Endothelial cell of umbilical vein (primary cell): Measurements from ENCODE around the gene PXN.

Source experiments
- CTCF ChIP-seq, 2 donors: IDR thresholded peaks; 1 replicate in 1 of 2; 2 replicates in 1 of 2; pipeline ENCODE4 v1.5.1; 2011; ENCODE audit warnings: low read length in 2 of 2, mild to moderate bottlenecking in 2 of 2, moderate library complexity in 2 of 2, control low read depth in 1 of 2, inconsistent platforms in 1 of 2, low read depth in 1 of 2; ENCODE audit not compliant: insufficient read depth in 1 of 2; ENCODE audit errors: extremely low read depth in 1 of 2
- EZH2 ChIP-seq: IDR thresholded peaks from 2 replicates; pipeline ENCODE4 v1.6.1; 2012; ENCODE audit warnings: borderline replicate concordance, low read depth, mild to moderate bottlenecking, moderate library complexity, low read length, inconsistent platforms; ENCODE audit not compliant: severe bottlenecking
- GATA2 ChIP-seq: IDR thresholded peaks from 2 replicates; pipeline ENCODE4 v1.7.0; 2011; ENCODE audit warnings: low read depth, mild to moderate bottlenecking, moderate library complexity, mixed read lengths, low read length; ENCODE audit not compliant: insufficient read length, insufficient read depth
- JUN ChIP-seq: IDR thresholded peaks from 2 replicates; pipeline ENCODE4 v1.6.1; 2011; ENCODE audit warnings: borderline replicate concordance, low read depth; ENCODE audit not compliant: insufficient read length, insufficient read depth
- MAX ChIP-seq: IDR thresholded peaks from 2 replicates; pipeline ENCODE4 v1.6.1; 2011; ENCODE audit not compliant: insufficient read depth, insufficient read length
- POLR2A ChIP-seq: IDR thresholded peaks from 2 replicates; pipeline ENCODE4 v1.6.1; 2012; ENCODE audit warnings: low read depth, mild to moderate bottlenecking, control low read depth, low read length
- POLR2AphosphoS5 ChIP-seq: IDR thresholded peaks from 2 replicates; pipeline ENCODE4 v1.6.1; 2012; ENCODE audit warnings: low read depth, mild to moderate bottlenecking, control low read depth, low read length, moderate library complexity; ENCODE audit not compliant: insufficient read depth

GRCh38 chr12:120230326-120230973 lies 35.1 kb downstream of the PXN start:
- TF ChIP-seq EZH2, result no peak
- TF ChIP-seq CTCF (IDR thresholded peaks at IDR 0.05; ENCODE audit: extremely low read depth in 1 of 2, insufficient read depth in 1 of 2, low read depth in 1 of 2, low read length in 2 of 2), result no peak
- TF ChIP-seq POLR2AphosphoS5, result peak; percentile 68
- TF ChIP-seq MAX, result no peak
- TF ChIP-seq POLR2A, result no peak
- peak; percentile 40 for TF ChIP-seq JUN
- TF ChIP-seq GATA2, result peak; percentile 79
